Ovary (tissue), 9 donors: Measurements from ENCODE around the gene TBC1D22B. TPM values are rescaled to one million over a fixed set of nuclear protein-coding genes. Genes with fewer than 3 reads are reported as not detected.

Source experiments
- DNase-seq, 5 donors: peaks; one replicate each; pipeline ENCODE4 v3.0.0-alpha.2; 2019 to 2020
- H3K27ac ChIP-seq, 2 donors: fragments of 200-600 bp; one replicate each; pipeline versions ENCODE4 v1.5.1 to v1.8.0; 2019 to 2022
- H3K27me3 ChIP-seq: fragments of 200-600 bp; one replicate; pipeline ENCODE4 v1.8.0; 2022
- H3K36me3 ChIP-seq: fragments of 200-600 bp; sonication (generic); one replicate; pipeline ENCODE4 v1.5.1; 2019
- H3K4me1 ChIP-seq: one replicate; pipeline ENCODE4 v1.8.1; 2013; ENCODE audit warnings: mild to moderate bottlenecking, moderate library complexity; ENCODE audit not compliant: insufficient read depth
- H3K4me3 ChIP-seq: fragments of 200-600 bp; sonication (generic); one replicate; pipeline ENCODE4 v1.5.1; 2017
- H3K9me3 ChIP-seq, 2 donors: fragments of 200-600 bp in 1 of 2; sonication (generic) in 1 of 2; one replicate each; pipeline versions ENCODE4 v1.5.1 to v1.8.1; 2013 to 2019; ENCODE audit warnings: mild to moderate bottlenecking in 1 of 2, moderate library complexity in 1 of 2
- CTCF ChIP-seq, 3 donors: fragments of 450-650 bp in 2 of 3; fragments of 200-600 bp in 1 of 3; IDR thresholded peaks; one replicate each; pipeline versions ENCODE4 v1.5.1 to v1.8.0; 2016 to 2022; ENCODE audit warnings: antibody characterized with exemption in 3 of 3, mild to moderate bottlenecking in 1 of 3
- EP300 ChIP-seq: sonication (generic); formaldehyde crosslinking; IDR thresholded peaks from one replicate; pipeline ENCODE4 v1.6.1; 2017; ENCODE audit warnings: antibody characterized with exemption
- POLR2A ChIP-seq: fragments of 450-650 bp; IDR thresholded peaks from one replicate; pipeline ENCODE4 v1.6.1; 2017; ENCODE audit warnings: antibody characterized with exemption, mild to moderate bottlenecking, moderate library complexity
- WGBS, 3 donors: extraction: QIAGEN DNeasy Blood & Tissue Kit in 1 of 3; methylation state at CpG; one replicate each; pipeline versions ENCODE4 v1.1.5 to v1.1.7; 2013 to 2017; 5-methylcytosine and 5-hydroxymethylcytosine counted together
- intact Hi-C, 4 donors: fragments of 100-400 bp; cut with DNase I; formaldehyde crosslinking; loops; one replicate each; pipeline versions ENCODE4 v1.11.0 to v1.15.1; 2022 to 2023
- polyA plus RNA-seq, 2 donors: library from polyadenylated mRNA; stranded (reverse); fragments of 200-250 nt in 1 of 2; fragments of 350-450 nt in 1 of 2; fragmentation: Illumina TruSeq in 1 of 2; extraction: RNeasy Lipid Tissue Mini Kit (QIAGEN cat#74804) in 1 of 2; gene quantifications; one replicate each; pipeline ENCODE4 v1.2.3, GENCODE V29; 2013 to 2014
- total RNA-seq, 7 donors: library from RNA; depleted of rRNA in 2 of 7; stranded (reverse); fragments of >200 nt in 2 of 7; fragmentation: NEBNext Ultra II Directional in 3 of 7; extraction: Animal tissue kit (Norgen Biotek cat#: 25700) in 3 of 7; gene quantifications; one replicate each; pipeline versions ENCODE4 v1.1.0 to v1.2.4, GENCODE V29; 2016 to 2023
- donor health status: DM: no; HTN: no; CAD: no; lungs with moderate emphysema.
- donor health status: DM: no; HTN: no; CAD: no.
- donor health status: Bipolar disorder and iron deficiency.
- donor health status: DM: yes; HTN: yes; CAD: no.
- donor health status: DM: no; HTN: no; CAD: no.
- donor health status: DM: yes; HTN: yes; CAD: no.

The TBC1D22B gene
- total and polyA plus RNA-seq, 9 donors: 7.4 to 17.7 (median 12.8) TPM

- intact Hi-C loops: no loop called here
- H3K27me3 ChIP-seq: no peaks in the 10 kb centered on the region
- peaks cover 2% of the 10 kb centered on the region for H3K4me1 ChIP-seq
- TF ChIP-seq CTCF (IDR thresholded peaks at IDR 0.05) (no peak), POLR2A (no peak), EP300 (no peak)
- WGBS, 3 donors: 14 to 30% (median 18%) methylated on average over 1 of the region's 1 CpG
- no peaks in the 10 kb centered on the region for H3K36me3 ChIP-seq
- no peak for DNase-seq
- H3K9me3 ChIP-seq: no peaks in the 10 kb centered on the region
- H3K4me3 ChIP-seq: no peak overlapping the region
- no peak overlapping the region for H3K27ac ChIP-seq
Observed at GRCh38 chr6:37357288-37357687, 99.7 kb downstream of the TBC1D22B start.

- intact Hi-C loops: no loop called here
- H3K9me3 ChIP-seq: no peaks in the 10 kb centered on the region
- no peaks in the 10 kb centered on the region for H3K36me3 ChIP-seq
- DNase-seq: no peak
- H3K4me3 ChIP-seq: no peak overlapping the region
- no peak overlapping the region for H3K27ac ChIP-seq
- no peaks in the 10 kb centered on the region for H3K27me3 ChIP-seq
- WGBS, 3 donors: 62 to 70% (median 70%) methylated on average over 2 of the region's 2 CpGs
- peaks cover 2% of the 10 kb centered on the region for H3K4me1 ChIP-seq
- TF ChIP-seq EP300 (no peak), CTCF (IDR thresholded peaks at IDR 0.05) (no peak), POLR2A (no peak)
Observed at GRCh38 chr6:37357860-37358259, 100.3 kb downstream of the TBC1D22B start.

- no peak overlapping the region for H3K4me3 ChIP-seq
- WGBS, 3 donors: 86 to 93% (median 87%) methylated on average over 3 of the region's 3 CpGs
- no peaks in the 10 kb centered on the region for H3K36me3 ChIP-seq
- no peak overlapping the region for H3K27ac ChIP-seq
- TF ChIP-seq CTCF (IDR thresholded peaks at IDR 0.05) (no peak), EP300 (no peak), POLR2A (no peak)
- DNase-seq: no peak
- H3K27me3 ChIP-seq: no peaks in the 10 kb centered on the region
- intact Hi-C loops: no loop called here
- H3K4me1 ChIP-seq: no peaks in the 10 kb centered on the region
- no peaks in the 10 kb centered on the region for H3K9me3 ChIP-seq
Observed at GRCh38 chr6:37359039-37359438, 101.5 kb downstream of the TBC1D22B start.

GRCh38 chr6:37362101-37362828 is 104.7 kb downstream of the TBC1D22B start:
- TF ChIP-seq POLR2A (no peak), CTCF (IDR thresholded peaks at IDR 0.05) (no peak), EP300 (no peak)
- no peak overlapping the region for H3K27ac ChIP-seq
- no peaks in the 10 kb centered on the region for H3K4me1 ChIP-seq
- no peaks in the 10 kb centered on the region for H3K36me3 ChIP-seq
- no peak overlapping the region for H3K4me3 ChIP-seq
- no peaks in the 10 kb centered on the region for H3K9me3 ChIP-seq
- WGBS, 3 donors: 69 to 77% (median 70%) methylated on average over 2 of the region's 2 CpGs
- intact Hi-C loops: loop anchor here in 2 of 4 donors (10.0 kb wide), 1 partner anchor 333 kb away; the partner anchor contains the start of gene MDGA1 (in 2 of the 2)
- no peaks in the 10 kb centered on the region for H3K27me3 ChIP-seq
- DNase-seq: no peak
